CD4-positive, alpha-beta T cell (primary cell): Measurements from ENCODE around the gene CPZ. TPM values are rescaled to one million over a fixed set of nuclear protein-coding genes. Genes with fewer than 3 reads are reported as not detected.

Source experiments
- ATAC-seq: fragments of 200-7000 bp; cut with Tn5 transposase; one replicate; pipeline ENCODE4 v1.10.0; 2022; ENCODE audit warnings: mild to moderate bottlenecking; ENCODE audit not compliant: poor library complexity
- CTCF ChIA-PET: fragments of 350-600 bp; sonication (Branson Sonifier 250); formaldehyde crosslinking; loops from one replicate; lab custom pipeline; 2021; ENCODE audit warnings: antibody characterized with exemption, inconsistent platforms; lab: Charles Lee
- POLR2A ChIA-PET: fragments of 350-600 bp; sonication (Branson Sonifier 250); formaldehyde crosslinking; loops from one replicate; lab custom pipeline; 2021; ENCODE audit warnings: antibody characterized with exemption, inconsistent platforms; lab: Charles Lee
- DNase-seq, 14 experiments: peaks; one replicate each; pipeline ENCODE4 v3.0.0-alpha.2; 2013 to 2020; ENCODE audit warnings: mixed read lengths in 2 of 14
- H3K27ac ChIP-seq, 2 donors: one replicate each; pipeline versions ENCODE4 v1.5.1 to v1.7.0; 2013; ENCODE audit warnings: low read length in 2 of 2, low read depth in 1 of 2, mild to moderate bottlenecking in 1 of 2
- H3K27me3 ChIP-seq, 2 experiments: 1 replicate in 1 of 2; 2 replicates in 1 of 2; pipeline versions ENCODE4 v1.6.1 to v1.7.0; 2013; ENCODE audit warnings: low read length in 2 of 2, control low read depth in 1 of 2, mild to moderate bottlenecking in 1 of 2, moderate library complexity in 1 of 2; ENCODE audit not compliant: insufficient read depth in 2 of 2, control insufficient read depth in 1 of 2
- H3K36me3 ChIP-seq: one replicate; pipeline ENCODE4 v1.6.1; 2013; ENCODE audit warnings: low read length, control low read depth; ENCODE audit not compliant: insufficient read depth
- H3K4me1 ChIP-seq: one replicate; pipeline ENCODE4 v1.6.1; 2013; ENCODE audit warnings: low read length, control low read depth; ENCODE audit not compliant: insufficient read depth
- H3K4me3 ChIP-seq: one replicate; pipeline ENCODE4 v1.5.1; 2013; ENCODE audit warnings: mild to moderate bottlenecking, low read length, moderate library complexity
- H3K9me3 ChIP-seq, 2 experiments: 1 replicate in 1 of 2; 2 replicates in 1 of 2; pipeline versions ENCODE4 v1.6.1 to v1.7.0; 2013; ENCODE audit warnings: low read length in 2 of 2, mild to moderate bottlenecking in 2 of 2, control low read depth in 1 of 2, moderate library complexity in 1 of 2; ENCODE audit not compliant: control insufficient read depth in 1 of 2, insufficient read depth in 1 of 2
- H3K27ac Mint-ChIP-seq: one replicate; pipeline ENCODE4 v1.8.0; 2020; ENCODE audit warnings: mixed read lengths
- H3K27me3 Mint-ChIP-seq: one replicate; pipeline ENCODE4 v1.8.0; 2021; ENCODE audit warnings: mixed read lengths
- H3K36me3 Mint-ChIP-seq: one replicate; pipeline ENCODE4 v1.8.0; 2021; ENCODE audit warnings: low read depth, mixed read lengths
- H3K4me1 Mint-ChIP-seq: one replicate; pipeline ENCODE4 v1.8.0; 2021; ENCODE audit warnings: low read depth, mixed read lengths
- H3K4me3 Mint-ChIP-seq: one replicate; pipeline ENCODE4 v1.8.0; 2020; ENCODE audit warnings: mild to moderate bottlenecking, mixed read lengths
- H3K9me3 Mint-ChIP-seq: one replicate; pipeline ENCODE4 v1.8.0; 2020; ENCODE audit warnings: mixed read lengths
- intact Hi-C, 2 experiments: fragments of 100-400 bp; cut with DNase I in 1 of 2; cut with micrococcal nuclease in 1 of 2; formaldehyde crosslinking; loops; one replicate each; pipeline versions ENCODE4 v1.15.1 to v1.9.0; 2023 to 2025; cut with DNase I, micrococcal nuclease
- total RNA-seq, 174 experiments: library from RNA in 2 of 174; stranded (reverse) in 2 of 174; gene quantifications; one replicate each; pipeline ENCODE4 v1.2.3 and lab custom pipeline; 2021 to 2026
- TF ChIP-seq, protein P1 (sequence below): fragments of 200-600 bp; IDR thresholded peaks from one replicate; pipeline ENCODE4 v1.8.0; 2022; ENCODE audit warnings: antibody characterized with exemption, mild to moderate bottlenecking

Gene CPZ
- total RNA-seq, 2 experiments from 2014 or later: not detected

GRCh38 chr4:8655411-8656184 lies 63.0 kb downstream of the CPZ start:
- intact Hi-C loops: no loop called here
- DNase-seq (peak in 1 of 14 experiments; percentile 3), ATAC-seq (no peak)
- ChIA-PET CTCF (no interaction called here), POLR2A (no interaction called here)
- TF ChIP-seq, protein P1, sequence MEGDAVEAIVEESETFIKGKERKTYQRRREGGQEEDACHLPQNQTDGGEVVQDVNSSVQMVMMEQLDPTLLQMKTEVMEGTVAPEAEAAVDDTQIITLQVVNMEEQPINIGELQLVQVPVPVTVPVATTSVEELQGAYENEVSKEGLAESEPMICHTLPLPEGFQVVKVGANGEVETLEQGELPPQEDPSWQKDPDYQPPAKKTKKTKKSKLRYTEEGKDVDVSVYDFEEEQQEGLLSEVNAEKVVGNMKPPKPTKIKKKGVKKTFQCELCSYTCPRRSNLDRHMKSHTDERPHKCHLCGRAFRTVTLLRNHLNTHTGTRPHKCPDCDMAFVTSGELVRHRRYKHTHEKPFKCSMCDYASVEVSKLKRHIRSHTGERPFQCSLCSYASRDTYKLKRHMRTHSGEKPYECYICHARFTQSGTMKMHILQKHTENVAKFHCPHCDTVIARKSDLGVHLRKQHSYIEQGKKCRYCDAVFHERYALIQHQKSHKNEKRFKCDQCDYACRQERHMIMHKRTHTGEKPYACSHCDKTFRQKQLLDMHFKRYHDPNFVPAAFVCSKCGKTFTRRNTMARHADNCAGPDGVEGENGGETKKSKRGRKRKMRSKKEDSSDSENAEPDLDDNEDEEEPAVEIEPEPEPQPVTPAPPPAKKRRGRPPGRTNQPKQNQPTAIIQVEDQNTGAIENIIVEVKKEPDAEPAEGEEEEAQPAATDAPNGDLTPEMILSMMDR: no peak
- Mint-ChIP-seq H3K27ac (no peak overlapping the region), H3K9me3 (peaks cover 4% of the 10 kb centered on the region), H3K4me1 (no peaks in the 10 kb centered on the region), H3K27me3 (peaks cover 13% of the 10 kb centered on the region), H3K4me3 (no peak overlapping the region), H3K36me3 (no peaks in the 10 kb centered on the region)
- Histone ChIP-seq H3K4me3 (no peak overlapping the region), H3K9me3 (peaks cover 0 to 38% of the 10 kb centered on the region in 2 experiments), H3K36me3 (no peaks in the 10 kb centered on the region), H3K27ac (no peak overlapping the region), H3K27me3 (no peaks in the 10 kb centered on the region), H3K4me1 (no peaks in the 10 kb centered on the region)

GRCh38 chr4:8656185-8656517 lies 63.6 kb downstream of the CPZ start:
- Histone ChIP-seq H3K27ac (no peak overlapping the region), H3K4me1 (no peaks in the 10 kb centered on the region), H3K27me3 (peaks cover 0 to 3% of the 10 kb centered on the region in 2 experiments), H3K9me3 (peaks cover 0 to 38% of the 10 kb centered on the region in 2 experiments), H3K4me3 (no peak overlapping the region), H3K36me3 (no peaks in the 10 kb centered on the region)
- Mint-ChIP-seq H3K4me3 (no peak overlapping the region), H3K4me1 (no peaks in the 10 kb centered on the region), H3K27ac (no peak overlapping the region), H3K9me3 (peaks cover 4% of the 10 kb centered on the region), H3K36me3 (no peaks in the 10 kb centered on the region), H3K27me3 (peaks cover 16% of the 10 kb centered on the region)
- TF ChIP-seq, protein P1: no peak
- ATAC-seq (no peak), DNase-seq (peak in 1 of 14 experiments; percentile 2)
- ChIA-PET POLR2A (no interaction called here), CTCF (no interaction called here)
- intact Hi-C loops: no loop called here

GRCh38 chr4:8656711-8657380 lies 64.3 kb downstream of the CPZ start:
- intact Hi-C loops: no loop called here

More at GRCh38 chr4:8656711-8657380, 64.3 kb downstream of the CPZ start:
- Mint-ChIP-seq H3K27me3 (peaks cover 16% of the 10 kb centered on the region), H3K4me3 (no peak overlapping the region), H3K36me3 (no peaks in the 10 kb centered on the region), H3K4me1 (no peaks in the 10 kb centered on the region), H3K27ac (no peak overlapping the region), H3K9me3 (peaks cover 4% of the 10 kb centered on the region)
- Histone ChIP-seq H3K27ac (no peak overlapping the region), H3K4me3 (no peak overlapping the region), H3K27me3 (peaks cover 0 to 3% of the 10 kb centered on the region in 2 experiments), H3K9me3 (peaks cover 0 to 34% of the 10 kb centered on the region in 2 experiments), H3K4me1 (no peaks in the 10 kb centered on the region), H3K36me3 (no peaks in the 10 kb centered on the region)
- TF ChIP-seq, protein P1: no peak
- ATAC-seq: no peak
- peak in 1 of 14 experiments; percentile 4 for DNase-seq
- ChIA-PET CTCF (no interaction called here), POLR2A (no interaction called here)
